Endothelial cell of umbilical vein (primary cell): ENCODE results near the gene NFIA. TPM values are rescaled to one million over a fixed set of nuclear protein-coding genes. Genes with fewer than 3 reads are reported as not detected.

Source experiments
- BruUV-seq: library from RNA; stranded (reverse); fragments of 400-500 nt; replicated peaks from 2 replicates; lab custom pipeline; 2021; lab: Mats Ljungman, UMichigan
- CTCF ChIA-PET: fragments of 300-600, 350-600 bp; sonication (Branson Sonifier 250); formaldehyde crosslinking; loops from one replicate; lab custom pipeline; 2021; ENCODE audit warnings: antibody characterized with exemption, inconsistent platforms; lab: Charles Lee
- POLR2A ChIA-PET: fragments of 300-600, 350-600 bp; sonication (Branson Sonifier 250); formaldehyde crosslinking; loops from one replicate; lab custom pipeline; 2021; ENCODE audit warnings: antibody characterized with exemption, inconsistent platforms; lab: Charles Lee
- DNase-seq: peaks from one replicate; pipeline ENCODE4 v3.0.0-alpha.2; 2011; ENCODE audit warnings: low read depth, low spot score
- FAIRE-seq: peaks from 2 replicates; lab custom pipeline; 2011; peaks lifted over from hg19 to GRCh38; lab: Jason Lieb, UNC
- H2AFZ ChIP-seq: 2 replicates; pipeline ENCODE4 v1.6.0; 2012; ENCODE audit warnings: low read depth, low read length, control low read depth, inconsistent platforms
- H3K27ac ChIP-seq: 2 replicates; pipeline ENCODE4 v1.5.1; 2011; ENCODE audit warnings: low read depth, mild to moderate bottlenecking, control low read depth, low read length, moderate library complexity; ENCODE audit not compliant: insufficient read depth
- H3K27me3 ChIP-seq, 2 experiments: 2 replicates each; pipeline versions ENCODE4 v1.6.0 to v1.6.1; 2011; ENCODE audit warnings: low read length in 2 of 2, mixed read lengths in 1 of 2; ENCODE audit not compliant: control insufficient read depth in 2 of 2, insufficient read depth in 2 of 2
- H3K36me3 ChIP-seq, 2 experiments: 2 replicates in 1 of 2; 3 replicates in 1 of 2; pipeline ENCODE4 v1.5.1; 2011; ENCODE audit warnings: low read length in 2 of 2, mild to moderate bottlenecking in 1 of 2, moderate library complexity in 1 of 2; ENCODE audit not compliant: control insufficient read depth in 2 of 2, insufficient read depth in 2 of 2; ENCODE audit errors: extremely low read depth in 1 of 2
- H3K4me1 ChIP-seq: 3 replicates; pipeline ENCODE4 v1.5.1; 2011; ENCODE audit warnings: mild to moderate bottlenecking, low read length; ENCODE audit not compliant: control insufficient read depth, insufficient read depth; ENCODE audit errors: extremely low read depth
- H3K4me2 ChIP-seq: 2 replicates; pipeline ENCODE4 v1.6.1; 2011; ENCODE audit warnings: low read length, control low read depth, mixed read lengths; ENCODE audit not compliant: insufficient read depth
- H3K4me3 ChIP-seq, 3 experiments: fragments of 200-600 bp in 1 of 3; sonication (generic), shearing (Covaris generic) in 1 of 3; replicated peaks in 1 of 3; 2 replicates each; pipeline ENCODE4 v1.5.1; 2011 to 2016; ENCODE audit warnings: control low read depth in 3 of 3, low read length in 3 of 3, mild to moderate bottlenecking in 2 of 3, inconsistent platforms in 1 of 3, low read depth in 1 of 3, moderate library complexity in 1 of 3; ENCODE audit not compliant: insufficient read depth in 1 of 3
- H3K79me2 ChIP-seq: 2 replicates; pipeline ENCODE4 v1.6.0; 2012; ENCODE audit warnings: low read length, inconsistent platforms; ENCODE audit not compliant: control insufficient read depth, insufficient read depth
- H3K9ac ChIP-seq: replicated peaks from 2 replicates; pipeline ENCODE3; 2011; ENCODE audit warnings: low read length, control low read depth; ENCODE audit not compliant: insufficient read depth; ENCODE audit errors: extremely low read depth
- H3K9me1 ChIP-seq: replicated peaks from 3 replicates; pipeline ENCODE4 v1.6.0; 2011; ENCODE audit warnings: mild to moderate bottlenecking, low read length; ENCODE audit not compliant: control insufficient read depth, insufficient read depth; ENCODE audit errors: extremely low read depth
- H3K9me3 ChIP-seq: replicated peaks from 2 replicates; pipeline ENCODE4 v1.5.1; 2012; ENCODE audit warnings: low read length, inconsistent platforms; ENCODE audit not compliant: control insufficient read depth, insufficient read depth
- H4K20me1 ChIP-seq: replicated peaks from 2 replicates; pipeline ENCODE3; 2011; ENCODE audit warnings: mild to moderate bottlenecking, low read length; ENCODE audit not compliant: control insufficient read depth, insufficient read depth; ENCODE audit errors: extremely low read depth
- EZH2 ChIP-seq: IDR thresholded peaks from 2 replicates; pipeline ENCODE4 v1.6.1; 2012; ENCODE audit warnings: borderline replicate concordance, low read depth, mild to moderate bottlenecking, moderate library complexity, low read length, inconsistent platforms; ENCODE audit not compliant: severe bottlenecking
- FOS ChIP-seq: IDR thresholded peaks from 2 replicates; pipeline ENCODE4 v1.6.1; 2011; ENCODE audit warnings: mild to moderate bottlenecking, low read length, moderate library complexity, borderline replicate concordance; ENCODE audit not compliant: insufficient read depth
- GATA2 ChIP-seq: IDR thresholded peaks from 2 replicates; pipeline ENCODE4 v1.7.0; 2011; ENCODE audit warnings: low read depth, mild to moderate bottlenecking, moderate library complexity, mixed read lengths, low read length; ENCODE audit not compliant: insufficient read length, insufficient read depth
- JUN ChIP-seq: IDR thresholded peaks from 2 replicates; pipeline ENCODE4 v1.6.1; 2011; ENCODE audit warnings: borderline replicate concordance, low read depth; ENCODE audit not compliant: insufficient read length, insufficient read depth
- MYC ChIP-seq: IDR thresholded peaks from one replicate; pipeline ENCODE4 v1.6.1; 2011; ENCODE audit warnings: mild to moderate bottlenecking, low read depth, low read length
- POLR2A ChIP-seq: IDR thresholded peaks from 2 replicates; pipeline ENCODE4 v1.6.1; 2012; ENCODE audit warnings: low read depth, mild to moderate bottlenecking, control low read depth, low read length
- POLR2AphosphoS5 ChIP-seq: IDR thresholded peaks from 2 replicates; pipeline ENCODE4 v1.6.1; 2012; ENCODE audit warnings: low read depth, mild to moderate bottlenecking, control low read depth, low read length, moderate library complexity; ENCODE audit not compliant: insufficient read depth
- dilution Hi-C: fragments of 300-500 bp; cut with MboI; formaldehyde crosslinking; loops from one replicate; pipeline ENCODE4 v1.15.0; 2019; ENCODE audit warnings: low sequenced_read_pairs; ENCODE audit not compliant: extremely low pct_ligation_motif_present
- intact Hi-C: fragments of 100-400 bp; cut with micrococcal nuclease; formaldehyde crosslinking; loops from one replicate; pipeline ENCODE4 v1.10.0; 2022
- polyA plus RNA-seq, 4 experiments: library from polyadenylated mRNA; depleted of rRNA in 3 of 4; stranded (reverse) in 3 of 4; unstranded in 1 of 4; fragments of >200 nt; gene quantifications; 2 replicates each; pipeline versions ENCODE4 v1.2.1 to v1.2.3, GENCODE V29; 2011 to 2012; ENCODE audit warnings: missing spikeins in 1 of 4
- total RNA-seq: library from RNA; stranded (reverse); gene quantifications from 2 replicates; pipeline ENCODE4 v1.2.3, GENCODE V29; 2021
- TF ChIP-seq, protein P1 (sequence below), 2 donors: IDR thresholded peaks; 1 replicate in 1 of 2; 2 replicates in 1 of 2; pipeline ENCODE4 v1.5.1; 2011; ENCODE audit warnings: low read length in 2 of 2, mild to moderate bottlenecking in 2 of 2, moderate library complexity in 2 of 2, control low read depth in 1 of 2, inconsistent platforms in 1 of 2, low read depth in 1 of 2; ENCODE audit not compliant: insufficient read depth in 1 of 2; ENCODE audit errors: extremely low read depth in 1 of 2
- TF ChIP-seq, protein P2 (sequence below): IDR thresholded peaks from 2 replicates; pipeline ENCODE4 v1.6.1; 2011; ENCODE audit not compliant: insufficient read depth, insufficient read length

The NFIA gene
- total and polyA plus RNA-seq, 2 donors (not counting 3 experiments of a cell fraction or from before 2014, with no cell fraction given) = 25.5 to 47.0 TPM

DNA sequence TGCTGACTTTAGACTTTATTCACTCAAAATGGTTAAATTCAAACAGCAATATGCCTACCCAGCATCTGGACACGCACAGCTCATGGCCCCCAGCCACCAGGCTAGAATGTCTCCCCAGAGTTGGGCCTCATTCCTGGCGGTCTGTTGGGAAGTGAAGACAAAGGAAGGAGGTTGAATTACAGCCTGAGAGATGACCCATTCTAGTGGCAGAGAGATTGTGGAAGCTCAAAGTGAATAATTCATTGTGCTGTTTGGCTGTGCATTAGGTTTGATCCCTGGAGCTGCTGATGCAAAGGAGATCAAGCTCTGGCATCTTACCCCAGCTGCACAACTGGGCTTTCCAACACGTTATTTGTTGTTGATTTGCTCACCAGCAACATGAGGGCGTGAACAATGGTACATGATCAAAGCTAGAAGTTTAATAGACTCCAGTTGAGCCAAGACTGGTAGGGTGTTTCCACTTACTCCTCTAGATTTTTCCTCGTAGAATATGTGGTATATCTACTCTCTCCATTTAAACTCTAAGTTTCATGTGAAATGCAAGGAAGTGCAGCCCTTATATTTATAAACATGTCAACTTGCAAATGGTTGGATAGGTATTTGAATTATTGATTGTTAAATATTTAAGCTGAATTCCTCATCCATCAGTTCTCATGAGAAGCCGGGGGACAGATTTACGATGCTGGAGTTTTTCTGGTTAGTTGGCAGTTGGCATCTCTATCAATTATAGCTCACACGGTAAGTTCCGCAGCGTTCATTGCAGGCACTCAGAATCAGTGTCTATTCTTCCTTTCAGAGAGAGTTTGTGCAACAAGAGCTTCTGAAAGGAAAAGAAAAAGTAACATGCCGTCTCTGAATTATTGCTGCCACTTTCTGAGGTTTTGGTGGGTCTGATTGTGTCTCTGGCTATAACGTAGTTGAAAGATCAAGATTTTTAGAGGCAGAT lies 419.9 kb downstream of the NFIA start:
- CTCF ChIA-PET = no interaction called here
- dilution Hi-C loops (no loop called here), intact Hi-C loops (no loop called here)
- TF ChIP-seq JUN (no peak), EZH2 (no peak), POLR2AphosphoS5 (no peak), GATA2 (no peak), FOS (no peak), POLR2A (no peak), MYC (no peak)
- TF ChIP-seq, protein P1, sequence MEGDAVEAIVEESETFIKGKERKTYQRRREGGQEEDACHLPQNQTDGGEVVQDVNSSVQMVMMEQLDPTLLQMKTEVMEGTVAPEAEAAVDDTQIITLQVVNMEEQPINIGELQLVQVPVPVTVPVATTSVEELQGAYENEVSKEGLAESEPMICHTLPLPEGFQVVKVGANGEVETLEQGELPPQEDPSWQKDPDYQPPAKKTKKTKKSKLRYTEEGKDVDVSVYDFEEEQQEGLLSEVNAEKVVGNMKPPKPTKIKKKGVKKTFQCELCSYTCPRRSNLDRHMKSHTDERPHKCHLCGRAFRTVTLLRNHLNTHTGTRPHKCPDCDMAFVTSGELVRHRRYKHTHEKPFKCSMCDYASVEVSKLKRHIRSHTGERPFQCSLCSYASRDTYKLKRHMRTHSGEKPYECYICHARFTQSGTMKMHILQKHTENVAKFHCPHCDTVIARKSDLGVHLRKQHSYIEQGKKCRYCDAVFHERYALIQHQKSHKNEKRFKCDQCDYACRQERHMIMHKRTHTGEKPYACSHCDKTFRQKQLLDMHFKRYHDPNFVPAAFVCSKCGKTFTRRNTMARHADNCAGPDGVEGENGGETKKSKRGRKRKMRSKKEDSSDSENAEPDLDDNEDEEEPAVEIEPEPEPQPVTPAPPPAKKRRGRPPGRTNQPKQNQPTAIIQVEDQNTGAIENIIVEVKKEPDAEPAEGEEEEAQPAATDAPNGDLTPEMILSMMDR (IDR thresholded peaks at IDR 0.05; ENCODE audit: extremely low read depth in 1 of 2, insufficient read depth in 1 of 2, low read depth in 1 of 2, low read length in 2 of 2) = no peak
- TF ChIP-seq, protein P2, sequence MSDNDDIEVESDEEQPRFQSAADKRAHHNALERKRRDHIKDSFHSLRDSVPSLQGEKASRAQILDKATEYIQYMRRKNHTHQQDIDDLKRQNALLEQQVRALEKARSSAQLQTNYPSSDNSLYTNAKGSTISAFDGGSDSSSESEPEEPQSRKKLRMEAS = no peak
- Histone ChIP-seq H3K9me3 (no peaks in the 10 kb centered on the region), H4K20me1 (no peaks in the 10 kb centered on the region), H3K4me2 (no peak overlapping the region), H3K4me1 (no peaks in the 10 kb centered on the region), H3K36me3 (no peaks in the 10 kb centered on the region), H3K4me3 (no peak overlapping the region), H3K79me2 (no peaks in the 10 kb centered on the region), H3K27me3 (no peaks in the 10 kb centered on the region), H2AFZ (no peak overlapping the region), H3K9me1 (no peaks in the 10 kb centered on the region), H3K27ac (no peak overlapping the region), H3K9ac (no peak overlapping the region)
- no TSS peak for BruUV-seq
- POLR2A ChIA-PET = no interaction called here
- no peak for FAIRE-seq
- DNase-seq = no peak
